Raji (cell line): ENCODE measurements around the gene RHOBTB3.

Experiments used
- POLR2A ChIP-seq: IDR thresholded peaks from 2 replicates; pipeline ENCODE4 v1.6.1; 2011; ENCODE audit warnings: low read depth, low read length, control low read depth; ENCODE audit not compliant: insufficient read depth

RHOBTB3 gene

GRCh38 chr5:95770830-95771708 lies 39.9 kb downstream of the RHOBTB3 start:
- TF ChIP-seq POLR2A = no peak

GRCh38 chr5:95771892-95772291 lies 40.8 kb downstream of the RHOBTB3 start:
- no peak for TF ChIP-seq POLR2A

DNA sequence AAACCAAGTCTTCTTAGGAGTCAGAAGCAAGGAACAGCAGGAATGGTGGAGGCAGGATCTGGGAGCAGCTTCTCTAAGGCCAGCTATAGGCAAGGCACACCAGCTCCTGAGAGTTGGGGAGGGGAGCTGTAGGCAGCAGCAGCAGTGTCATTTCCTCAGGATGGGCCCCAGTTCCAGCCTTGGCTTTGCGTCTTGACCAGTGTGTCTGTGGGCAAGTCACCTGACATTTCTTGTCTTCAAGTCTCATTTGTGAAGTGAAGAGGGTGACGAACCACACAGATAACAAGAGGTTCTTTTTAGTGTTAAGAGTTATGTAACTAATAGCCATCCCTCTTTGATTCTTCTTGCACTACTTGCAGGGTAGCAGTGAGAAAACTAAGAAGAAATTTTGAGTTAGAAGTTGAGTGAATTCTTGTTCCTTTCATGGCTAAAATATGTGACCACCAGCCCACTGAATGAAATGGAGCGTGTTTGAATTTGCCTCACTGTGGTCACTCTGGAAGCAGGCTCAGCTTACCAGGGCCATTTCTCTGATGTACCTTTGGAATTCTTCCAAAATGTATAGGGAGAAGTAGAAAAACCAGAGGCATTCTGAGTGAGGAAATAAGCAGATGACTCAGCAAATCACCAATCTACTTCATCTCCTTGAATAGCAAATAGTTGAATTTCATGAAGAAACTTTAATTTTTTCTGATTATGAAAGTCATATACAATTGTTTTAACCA lies 42.4 kb downstream of the RHOBTB3 start:
- no peak for TF ChIP-seq POLR2A

DNA sequence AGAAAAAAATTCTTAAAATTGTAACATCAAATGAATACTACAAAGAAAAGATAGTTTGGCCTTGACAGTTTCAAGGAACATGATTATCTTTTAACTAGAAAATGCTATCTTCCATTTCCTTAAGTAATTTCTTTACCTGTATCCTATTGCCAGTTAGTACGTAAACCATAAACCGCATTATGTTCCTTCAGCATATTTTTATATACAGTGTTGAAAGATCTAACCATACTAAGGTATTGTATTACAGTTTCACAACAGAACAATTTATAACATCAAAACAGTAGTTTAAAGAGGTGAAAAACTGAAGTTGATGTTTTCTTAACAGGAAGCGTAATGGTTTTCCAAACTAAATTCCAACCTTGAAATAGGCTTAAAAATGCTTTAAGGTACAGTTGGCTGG lies 46.3 kb downstream of the RHOBTB3 start:
- TF ChIP-seq POLR2A = no peak

DNA sequence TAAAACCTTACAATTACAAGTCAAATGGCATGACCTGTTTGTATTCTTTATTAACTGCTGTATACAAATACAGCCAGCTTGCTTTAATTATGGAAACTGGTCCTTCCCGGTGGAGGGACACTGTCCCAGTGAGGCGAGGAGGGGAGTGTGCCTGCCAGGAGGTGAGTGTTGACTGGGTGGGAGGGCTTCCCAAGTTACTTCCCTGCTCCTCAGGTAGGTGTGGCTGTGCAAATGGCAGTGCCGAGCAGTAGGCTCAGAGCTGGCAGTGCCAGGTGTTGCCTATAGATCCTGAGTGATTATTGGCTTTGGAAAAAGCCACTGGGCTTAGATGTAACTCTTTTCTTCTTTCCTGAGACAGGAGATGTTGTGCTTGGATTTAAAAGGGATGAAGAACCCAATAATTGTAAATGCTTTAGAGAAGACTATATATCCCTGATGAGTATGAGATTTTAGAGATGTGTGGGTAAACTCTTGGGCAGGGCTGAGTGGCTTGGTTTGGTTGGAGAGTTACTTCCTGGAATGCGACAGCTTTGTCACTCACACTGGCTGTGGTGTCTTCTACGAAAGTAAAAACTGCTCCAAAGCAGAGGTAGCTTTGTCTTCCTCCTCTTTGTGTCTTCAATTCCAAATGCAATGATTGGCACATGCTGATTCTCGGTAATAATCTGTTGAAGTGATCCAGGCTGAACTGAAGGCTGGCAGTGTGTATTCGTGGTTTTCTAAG lies 47.7 kb downstream of the RHOBTB3 start:
- no peak for TF ChIP-seq POLR2A

- no peak for TF ChIP-seq POLR2A
Measured at GRCh38 chr5:95779611-95780010, 48.5 kb downstream of the RHOBTB3 start.

DNA sequence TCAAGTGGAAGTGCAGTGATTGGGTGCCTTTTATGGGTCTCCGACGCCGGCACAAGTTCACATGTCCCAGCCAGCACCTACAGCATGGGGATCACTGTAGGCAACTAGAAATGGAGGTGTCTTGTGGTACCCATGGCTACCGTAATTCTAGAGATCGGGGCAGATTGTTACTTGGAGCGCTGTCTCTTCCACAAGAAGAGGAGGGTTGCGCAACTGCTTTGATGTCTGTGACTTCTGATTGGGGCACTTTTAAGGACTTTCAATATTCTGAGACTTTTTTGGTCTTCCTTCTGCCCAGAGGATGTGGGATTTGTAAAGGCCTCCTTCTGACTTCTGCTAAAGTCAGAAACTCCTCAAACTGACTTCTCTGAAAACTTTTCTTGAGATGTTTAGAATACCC lies 49.5 kb downstream of the RHOBTB3 start:
- TF ChIP-seq POLR2A = no peak

DNA sequence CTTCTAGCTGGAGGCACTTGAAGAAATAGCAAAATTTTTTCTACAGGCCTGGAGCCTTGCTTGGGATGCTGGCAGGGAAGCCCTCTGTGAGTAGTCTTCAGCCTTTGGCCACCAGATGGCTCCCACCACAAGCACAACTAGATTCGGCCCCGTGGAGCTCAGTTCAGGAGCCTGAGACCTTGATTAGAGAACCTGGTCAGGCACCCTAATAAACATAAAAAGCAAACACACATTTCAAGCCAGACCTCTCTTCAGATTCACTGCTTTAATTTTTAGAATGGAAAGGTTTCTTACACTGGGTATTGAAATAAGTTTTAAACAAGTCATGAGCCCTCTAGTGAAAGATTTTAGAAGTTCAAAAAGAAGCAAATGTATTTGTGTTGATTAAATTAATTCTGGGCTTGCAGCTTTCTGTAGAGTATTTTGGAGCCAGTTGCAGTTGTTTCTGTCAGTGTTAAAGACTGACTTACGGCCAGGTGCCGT lies 50.0 kb downstream of the RHOBTB3 start:
- TF ChIP-seq POLR2A = no peak

- TF ChIP-seq POLR2A = no peak
Measured at GRCh38 chr5:95782181-95782580, 51.0 kb downstream of the RHOBTB3 start.

GRCh38 chr5:95783661-95784060 lies 52.5 kb downstream of the RHOBTB3 start:
- no peak for TF ChIP-seq POLR2A

DNA sequence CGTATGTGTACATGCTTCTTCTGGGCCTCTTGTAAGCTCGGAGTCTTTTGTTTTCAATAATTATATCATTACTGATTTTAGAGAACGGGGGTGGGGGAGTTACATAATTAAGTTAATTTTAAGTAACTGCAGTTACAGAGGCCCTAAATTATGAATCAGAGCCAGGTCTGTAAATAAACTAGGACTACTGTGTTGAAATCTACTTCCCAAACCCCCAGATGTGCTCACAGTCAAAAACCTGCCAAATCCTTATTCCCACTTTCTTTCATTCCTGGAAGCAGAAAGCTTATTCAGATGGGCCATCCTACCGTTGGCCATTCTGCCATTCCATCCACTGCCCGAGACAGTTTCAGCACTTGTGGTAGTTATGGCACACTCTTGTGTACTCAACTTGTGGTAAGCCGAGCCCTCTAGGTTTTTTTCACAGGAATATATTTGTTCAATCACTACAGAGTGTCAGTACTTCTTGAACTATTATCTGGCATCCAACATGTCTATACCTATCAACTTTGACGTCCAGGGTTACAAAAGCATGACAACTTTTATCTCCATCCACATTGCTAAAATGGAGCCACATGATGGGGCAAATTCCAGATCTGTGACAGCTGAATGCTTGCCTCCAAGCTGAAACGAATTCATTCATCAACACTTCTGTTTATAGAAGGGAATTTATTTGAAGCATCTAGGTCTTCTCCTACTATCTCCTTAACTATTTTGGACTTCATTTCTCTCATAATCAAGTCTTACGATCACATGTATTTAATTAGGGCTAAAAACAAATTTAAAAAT lies 53.6 kb downstream of the RHOBTB3 start:
- TF ChIP-seq POLR2A = no peak

- TF ChIP-seq POLR2A = no peak
Measured at GRCh38 chr5:95786821-95787418, 55.8 kb downstream of the RHOBTB3 start.

DNA sequence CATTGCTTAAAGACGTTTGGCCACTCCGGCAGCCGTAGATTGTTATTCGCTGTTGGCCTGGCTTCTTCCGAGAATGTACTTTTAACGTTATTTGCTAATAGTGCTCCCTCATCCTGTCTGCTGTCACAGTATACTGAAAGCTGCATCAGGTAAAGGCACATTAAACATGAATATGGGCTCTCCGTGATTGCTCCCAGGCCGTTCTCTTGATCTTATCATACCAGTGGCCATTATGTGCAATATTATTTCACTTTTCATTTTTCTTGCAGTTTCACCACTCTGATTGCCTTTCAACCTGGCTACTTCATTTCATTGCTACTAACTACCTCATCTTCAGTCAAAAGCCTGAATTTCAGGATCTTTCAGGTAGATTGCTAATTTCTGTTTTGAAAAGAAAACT lies 57.4 kb downstream of the RHOBTB3 start:
- no peak for TF ChIP-seq POLR2A

DNA sequence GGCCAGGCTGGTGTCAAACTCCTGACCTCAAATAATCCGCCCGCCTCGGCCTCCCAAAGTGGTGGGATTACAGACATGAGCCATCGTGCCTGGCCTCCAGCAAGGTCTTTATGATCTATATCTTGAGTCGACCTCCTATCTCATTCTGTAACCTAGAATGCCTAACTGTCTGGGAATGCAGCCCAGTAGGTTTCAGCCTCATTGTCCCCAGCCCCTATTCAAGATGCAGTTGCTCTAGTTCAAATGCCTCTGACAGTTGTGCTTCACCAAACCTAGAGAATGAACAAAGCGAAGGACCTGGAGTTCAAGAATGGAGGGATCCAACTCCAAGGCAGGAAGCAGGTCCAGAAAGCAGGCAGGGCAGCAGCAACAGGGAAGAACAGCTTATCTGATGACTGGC lies 60.6 kb downstream of the RHOBTB3 start:
- TF ChIP-seq POLR2A = no peak
